ENCODE measurements around the gene C1orf52. TPM values are rescaled to one million over a fixed set of nuclear protein-coding genes. Genes with fewer than 3 reads are reported as not detected.

Gene C1orf52
- total and polyA plus RNA-seq, 2 of the 13 experiments (the other 11 are each of a cell fraction or from before 2014, with no cell fraction given), result 19.4 to 27.4 TPM

DNA sequence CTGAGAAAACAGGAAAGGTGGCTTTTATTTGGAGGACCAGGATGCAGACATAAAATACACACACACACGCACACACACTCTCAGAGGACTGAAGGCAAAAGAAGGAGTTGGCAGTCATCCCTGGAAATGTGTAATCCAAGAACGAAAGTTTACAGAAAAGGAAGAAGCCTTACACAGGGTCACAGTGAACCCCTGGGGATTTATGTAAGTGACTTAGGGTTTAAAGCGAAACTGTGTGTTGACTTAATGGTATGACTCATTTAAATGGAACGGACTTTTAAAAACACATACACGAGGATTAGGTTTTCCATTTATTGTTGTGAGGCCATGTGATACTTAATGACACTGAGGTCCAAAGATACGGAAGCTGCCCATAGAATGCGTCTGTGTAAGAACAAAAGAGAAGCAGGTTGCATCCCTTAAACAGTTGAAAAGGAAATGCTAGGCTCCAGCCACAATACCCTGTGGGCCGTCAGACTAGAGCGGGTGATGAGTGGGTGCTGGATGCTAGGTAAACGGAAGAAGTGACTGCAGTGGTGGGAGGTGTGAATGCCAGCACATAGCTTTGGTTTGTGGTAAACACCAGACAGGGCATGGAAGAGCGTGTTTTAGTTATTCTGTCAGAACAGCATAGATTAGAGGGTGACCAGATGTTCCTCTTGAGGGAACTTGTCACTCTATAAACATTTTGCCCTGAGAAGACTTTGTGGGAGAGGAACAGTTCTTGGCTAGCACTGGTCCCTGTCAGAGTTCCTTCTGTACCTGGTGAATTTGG lies 38.6 kb upstream of the C1orf52 start (continued):
- TF ChIP-seq ZNF124 (CRISPR knock-in tag; IDR thresholded peaks at IDR 0.05) (no peak), RXRB (CRISPR knock-in tag; IDR thresholded peaks at IDR 0.05; ENCODE audit: borderline replicate concordance) (peak; percentile 68), FOXP1 (IDR thresholded peaks at IDR 0.05) (no peak), FOXP1 (CRISPR knock-in tag; IDR thresholded peaks at IDR 0.05) (peak; percentile 16; the same call in 1 of the 2 replicates), DMAP1 (CRISPR knock-in tag; IDR thresholded peaks at IDR 0.05) (0 out of 2 replicates have a peak, but pooled peaks have one; percentile 23), SOX5 (CRISPR knock-in tag; IDR thresholded peaks at IDR 0.05; ENCODE audit: borderline replicate concordance) (peak; percentile 81; the same call in 1 of the 2 replicates), ETV5 (CRISPR knock-in tag; IDR thresholded peaks at IDR 0.05; ENCODE audit: borderline replicate concordance) (no peak)
- TF ChIP-seq, protein P1, sequence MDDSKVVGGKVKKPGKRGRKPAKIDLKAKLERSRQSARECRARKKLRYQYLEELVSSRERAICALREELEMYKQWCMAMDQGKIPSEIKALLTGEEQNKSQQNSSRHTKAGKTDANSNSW (CRISPR knock-in tag; IDR thresholded peaks at IDR 0.05; ENCODE audit: borderline replicate concordance), result no peak
- TF ChIP-seq, protein P2, sequence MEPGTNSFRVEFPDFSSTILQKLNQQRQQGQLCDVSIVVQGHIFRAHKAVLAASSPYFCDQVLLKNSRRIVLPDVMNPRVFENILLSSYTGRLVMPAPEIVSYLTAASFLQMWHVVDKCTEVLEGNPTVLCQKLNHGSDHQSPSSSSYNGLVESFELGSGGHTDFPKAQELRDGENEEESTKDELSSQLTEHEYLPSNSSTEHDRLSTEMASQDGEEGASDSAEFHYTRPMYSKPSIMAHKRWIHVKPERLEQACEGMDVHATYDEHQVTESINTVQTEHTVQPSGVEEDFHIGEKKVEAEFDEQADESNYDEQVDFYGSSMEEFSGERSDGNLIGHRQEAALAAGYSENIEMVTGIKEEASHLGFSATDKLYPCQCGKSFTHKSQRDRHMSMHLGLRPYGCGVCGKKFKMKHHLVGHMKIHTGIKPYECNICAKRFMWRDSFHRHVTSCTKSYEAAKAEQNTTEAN (CRISPR knock-in tag; conservative IDR thresholded peaks at IDR 0.05), result no peak
- TF ChIP-seq, protein P3, sequence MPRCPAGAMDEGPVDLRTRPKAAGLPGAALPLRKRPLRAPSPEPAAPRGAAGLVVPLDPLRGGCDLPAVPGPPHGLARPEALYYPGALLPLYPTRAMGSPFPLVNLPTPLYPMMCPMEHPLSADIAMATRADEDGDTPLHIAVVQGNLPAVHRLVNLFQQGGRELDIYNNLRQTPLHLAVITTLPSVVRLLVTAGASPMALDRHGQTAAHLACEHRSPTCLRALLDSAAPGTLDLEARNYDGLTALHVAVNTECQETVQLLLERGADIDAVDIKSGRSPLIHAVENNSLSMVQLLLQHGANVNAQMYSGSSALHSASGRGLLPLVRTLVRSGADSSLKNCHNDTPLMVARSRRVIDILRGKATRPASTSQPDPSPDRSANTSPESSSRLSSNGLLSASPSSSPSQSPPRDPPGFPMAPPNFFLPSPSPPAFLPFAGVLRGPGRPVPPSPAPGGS (CRISPR knock-in tag; IDR thresholded peaks at IDR 0.05), result no peak

DNA sequence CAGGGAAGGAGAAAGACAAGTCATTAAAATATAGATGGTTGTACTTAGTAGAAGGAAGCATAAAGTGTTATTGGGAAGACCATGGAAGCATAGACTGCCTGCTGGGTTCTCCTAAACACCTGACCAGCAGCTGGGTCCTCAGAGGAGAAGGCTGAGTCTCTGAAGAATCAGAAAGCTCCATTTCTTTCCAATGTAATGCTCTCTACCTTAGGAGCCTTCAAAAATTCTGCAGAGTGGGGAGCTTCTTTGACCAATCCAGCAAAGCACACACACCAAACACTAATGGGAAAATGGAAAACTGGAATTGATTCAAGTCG lies 38.0 kb upstream of the C1orf52 start:
- no peak overlapping the region for H3K27ac ChIP-seq (ENCODE audit: extremely low read length, insufficient read depth, low read length)
- FAIRE-seq, result no peak
- no peak overlapping the region for H2AFZ ChIP-seq (ENCODE audit: low read length)
- 60% methylated on average over 1 of the region's 1 CpG for WGBS (ENCODE audit: low lambda C conversion rate)
- ATAC-seq, result no peak; the same call in 2 of the 3 replicates
- intact Hi-C loops (cut with micrococcal nuclease; ENCODE audit: unreplicated experiment) (no loop called here), in situ Hi-C loops (cut with HindIII; ENCODE audit: extremely low pct_ligation_motif_present, low pct_unique_long_range_greater_than_20kb) (no loop called here)
- peak overlapping the region; percentile 69 for H3K4me2 ChIP-seq (ENCODE audit: low read depth, low read length)
- BruUV-seq (replicated peaks), result no TSS peak
- POLR2A ChIA-PET, result interaction anchor here (2.1 kb wide), 1 partner anchor 21 kb away, joined by 8 read pairs; the partner anchor contains the start of gene BCL10
- CTCF ChIA-PET (ENCODE audit: low intra/inter-chr PET ratio, low total read pairs), result no interaction called here
- H3K9ac ChIP-seq (ENCODE audit: insufficient read depth, low read depth, low read length), result no peak overlapping the region
- no peaks in the 10 kb centered on the region for H3K9me3 ChIP-seq (ENCODE audit: low read length)
- peak overlapping the region; percentile 17 to 41 (median 38); a peak in 3 of 6 replicates for H3K4me3 ChIP-seq (replicated peaks in 1 of 3; ENCODE audit: insufficient read depth in 1 of 3, low read depth in 2 of 3, low read length in 3 of 3)
- no peaks in the 10 kb centered on the region for H3K79me2 ChIP-seq (ENCODE audit: insufficient read depth, low read length)
- no peaks in the 10 kb centered on the region for H4K20me1 ChIP-seq (ENCODE audit: insufficient read depth, low read length)
- DNase-seq (ENCODE audit: low spot score), result no peak
- peaks cover 20% of the 10 kb centered on the region for H3K4me1 ChIP-seq (ENCODE audit: insufficient read depth, low read length)
- H3K27me3 ChIP-seq (ENCODE audit: control insufficient read depth in 1 of 2, insufficient read depth in 2 of 2, low read length in 2 of 2), result 0 out of 5 replicates have a peak, but pooled peaks cover 0 to 4% of the 10 kb centered on the region in 2 experiments
- no peaks in the 10 kb centered on the region for H3K36me3 ChIP-seq (replicated peaks in 1 of 2; ENCODE audit: control insufficient read depth in 1 of 2, insufficient read depth in 2 of 2, low read length in 2 of 2)
- no peak for TF ChIP-seq KLF12 (CRISPR knock-in tag; IDR thresholded peaks at IDR 0.05; ENCODE audit: borderline replicate concordance)
- no peak for TF ChIP-seq TEAD2 (CRISPR knock-in tag; IDR thresholded peaks at IDR 0.05)
- no peak for TF ChIP-seq HOXD1 (CRISPR knock-in tag; IDR thresholded peaks at IDR 0.05)

Measured in HepG2 (cell line).